Right hindlimb (tissue), 1 donor: ENCODE results near the gene USP31.

Source experiments
- DNase-seq: peaks from one replicate; pipeline ENCODE4 v3.0.0-alpha.2; 2018

Gene USP31

DNA sequence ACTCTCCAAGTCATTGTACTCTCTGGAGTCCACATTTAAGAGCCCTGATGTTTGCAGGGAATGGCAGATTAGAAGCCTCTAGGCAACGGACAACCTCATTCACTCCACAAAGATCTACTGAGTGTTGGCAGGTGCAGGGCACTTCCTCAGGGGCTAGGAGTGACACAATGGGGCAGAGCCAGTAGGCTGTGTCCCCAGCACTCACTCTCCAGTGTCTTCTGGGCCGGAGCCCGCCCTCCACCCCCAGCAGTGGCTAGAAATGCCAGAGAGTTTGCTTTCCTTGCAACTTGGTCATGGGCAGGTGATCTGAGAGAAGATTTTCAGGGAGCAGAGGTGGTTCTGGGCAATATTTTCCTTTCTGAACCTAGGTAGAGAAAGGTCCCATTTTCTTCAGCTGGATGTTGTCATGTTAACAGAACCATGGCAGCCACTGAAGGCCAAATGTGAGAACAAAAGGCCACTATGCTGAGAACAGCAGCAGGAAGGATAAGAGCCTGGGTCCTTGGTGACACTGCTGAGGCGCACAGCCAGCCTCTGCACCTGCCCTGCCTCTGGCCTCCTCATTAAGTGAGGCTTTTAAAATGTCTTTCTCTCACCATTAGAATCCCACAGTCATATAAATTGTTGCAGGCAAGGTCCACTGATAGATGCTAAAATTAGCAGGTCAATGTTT lies 96.2 kb downstream of the USP31 start:
- DNase-seq = no peak

DNA sequence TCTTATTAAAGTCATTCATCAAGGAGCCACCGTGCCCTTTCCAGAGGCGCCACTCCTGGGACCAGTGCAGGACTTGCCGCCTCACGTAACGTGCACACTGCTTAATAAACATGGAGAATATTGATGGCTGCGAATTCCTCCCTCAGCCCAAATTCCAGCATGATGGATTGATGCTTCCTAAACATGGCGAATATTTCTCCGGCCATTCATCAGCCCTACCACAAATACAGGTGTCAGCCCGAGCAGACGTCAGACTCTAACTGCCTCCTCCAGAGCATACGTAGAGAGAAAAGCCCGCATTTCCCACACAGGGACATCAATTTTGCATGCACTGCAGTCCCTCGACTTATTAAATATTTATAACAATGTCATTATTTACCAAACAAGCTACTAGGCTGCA lies 97.0 kb downstream of the USP31 start:
- no peak for DNase-seq

DNA sequence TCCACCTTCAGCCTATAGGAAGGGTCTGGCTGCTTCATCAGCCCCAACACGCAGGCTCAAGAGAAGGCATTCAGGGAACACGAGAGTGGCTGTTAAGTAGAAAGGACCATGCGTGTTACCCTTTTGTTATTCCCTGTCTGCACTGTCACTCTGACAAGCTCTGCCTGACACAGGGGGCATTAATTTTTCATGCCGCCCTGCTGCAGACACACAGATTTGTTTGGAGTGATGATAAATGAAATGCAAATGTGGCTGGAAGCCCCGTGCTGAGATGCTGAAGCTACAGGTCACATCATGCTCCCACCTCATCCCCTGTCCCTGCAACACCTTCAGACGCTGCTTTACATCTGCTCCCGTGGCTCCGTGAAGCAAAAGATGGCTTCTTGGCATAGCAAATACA lies 97.7 kb downstream of the USP31 start:
- DNase-seq = no peak

GRCh38 chr16:23048164-23048563 lies 101.1 kb downstream of the USP31 start:
- no peak for DNase-seq

GRCh38 chr16:23045025-23045424 lies 104.2 kb downstream of the USP31 start:
- DNase-seq = no peak

DNA sequence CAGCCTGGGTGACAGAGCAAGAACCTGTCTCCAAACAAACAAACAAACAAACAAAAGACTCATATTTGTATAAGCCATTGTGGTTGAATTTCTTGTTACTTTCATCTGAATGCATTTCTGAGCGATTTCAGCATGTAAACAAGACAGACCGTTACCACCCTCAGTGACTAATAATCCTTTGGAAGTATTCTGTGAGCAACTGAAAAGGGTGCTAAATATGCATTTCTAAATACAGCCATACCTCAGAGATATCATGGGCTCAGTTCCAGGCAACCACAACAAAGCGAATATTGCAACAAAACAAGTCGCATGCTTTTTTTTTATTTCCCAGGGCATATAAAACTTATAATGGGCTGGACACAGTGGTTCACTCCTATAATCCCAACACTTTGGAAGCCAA lies 109.0 kb downstream of the USP31 start:
- no peak for DNase-seq

DNA sequence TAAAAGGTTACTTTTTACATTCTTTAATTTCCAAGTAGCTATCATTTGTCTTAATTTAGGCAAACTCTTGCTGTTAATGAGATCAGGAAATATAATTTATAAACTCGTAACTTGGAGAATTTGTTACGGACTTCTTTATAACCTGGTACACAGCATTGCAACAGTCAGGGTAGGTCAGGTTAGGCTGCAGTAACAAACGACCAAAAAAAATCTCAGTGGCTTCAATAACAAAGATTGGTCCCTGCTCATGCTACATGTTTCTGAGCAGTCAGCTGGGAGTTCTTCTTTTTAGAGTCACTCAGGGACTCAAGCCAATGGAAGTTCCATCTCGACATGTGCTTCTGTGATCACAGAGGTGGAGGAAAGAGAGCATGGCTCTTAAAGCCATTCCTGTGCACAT lies 110.1 kb downstream of the USP31 start:
- DNase-seq = no peak

GRCh38 chr16:23035240-23035639 lies 114.0 kb downstream of the USP31 start:
- DNase-seq = no peak

- DNase-seq = no peak
These were observed 117.6 kb downstream of the USP31 start for GRCh38 chr16:23031508-23032098.

DNA sequence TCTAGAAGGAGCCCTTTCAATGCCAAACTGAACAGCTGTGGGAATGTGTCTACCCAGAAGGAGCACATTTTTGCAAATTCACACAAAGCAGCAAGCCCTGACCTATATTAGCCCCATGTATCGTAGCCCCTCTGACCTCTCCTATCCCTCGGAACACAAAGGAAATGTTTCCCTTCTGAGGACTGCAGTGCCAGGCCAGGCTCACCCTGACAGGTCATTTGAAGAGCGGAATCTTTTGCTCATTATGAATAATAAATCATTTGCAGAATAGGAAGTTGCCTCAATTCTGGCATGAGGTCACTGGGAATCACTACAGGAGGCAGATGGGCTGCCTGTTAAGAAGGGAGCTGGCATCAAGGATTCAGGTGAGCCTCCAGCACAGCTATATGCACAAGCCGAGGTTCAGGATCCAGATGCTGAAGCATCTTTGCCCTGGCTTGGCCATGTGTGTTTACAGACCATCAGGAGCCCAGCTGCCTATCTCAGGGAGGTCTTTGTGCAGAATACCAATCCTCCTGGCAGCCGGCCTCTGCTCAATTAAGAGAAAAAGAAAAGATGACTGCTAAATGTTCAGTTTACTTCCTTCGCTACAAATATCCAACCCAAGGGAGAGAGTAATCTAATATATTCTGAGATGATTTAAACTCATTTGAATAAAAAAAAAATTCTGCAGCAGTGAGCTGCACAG lies 119.4 kb downstream of the USP31 start:
- no peak for DNase-seq

DNA sequence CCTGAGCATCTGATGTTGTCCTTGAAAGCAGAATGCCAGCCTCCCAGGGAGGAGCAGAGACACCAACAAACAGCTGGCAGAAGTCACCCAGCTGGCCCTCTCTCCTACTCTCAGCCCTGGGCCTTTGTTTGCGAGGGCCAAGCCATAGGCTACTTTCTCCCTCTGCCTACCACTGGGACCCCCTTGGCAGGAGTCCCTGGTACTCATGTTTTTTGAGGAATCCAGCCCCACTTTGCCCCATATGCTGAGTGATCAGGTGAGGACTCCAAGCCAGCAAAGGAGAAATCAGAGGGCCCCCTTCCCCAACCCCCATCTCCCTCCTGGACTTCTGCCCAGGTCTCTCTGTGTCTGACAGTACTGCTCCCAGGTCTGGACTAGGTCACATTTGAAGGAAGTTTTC lies 121.9 kb downstream of the USP31 start:
- DNase-seq = no peak

DNA sequence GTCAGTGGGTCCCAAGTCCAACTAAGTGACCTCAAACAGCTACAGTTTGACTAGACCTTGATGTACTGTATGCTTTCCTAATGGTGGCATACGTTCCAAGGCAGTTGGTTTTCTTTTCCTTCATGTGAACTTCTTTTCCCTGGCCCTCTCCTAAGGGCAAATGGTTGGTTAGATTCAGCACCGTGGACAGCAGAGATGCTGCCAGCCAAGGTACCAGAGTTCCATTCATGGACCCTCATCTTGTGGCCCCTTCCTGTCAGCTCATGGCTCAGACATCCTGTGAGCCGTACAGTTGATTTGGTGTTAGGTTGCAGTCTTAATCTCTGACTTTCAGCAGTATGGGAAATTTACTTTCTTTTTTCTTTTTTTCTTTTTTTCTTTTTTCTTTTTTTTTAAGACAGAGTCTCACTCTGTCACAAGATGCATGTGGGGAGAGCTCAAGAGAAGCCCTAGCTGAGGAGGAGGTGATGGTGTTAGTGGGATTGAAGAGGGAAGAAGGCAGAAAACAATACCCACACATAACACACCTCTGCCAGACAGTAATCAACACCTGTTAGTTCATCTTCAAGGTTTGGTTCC lies 122.4 kb downstream of the USP31 start:
- DNase-seq = no peak

DNA sequence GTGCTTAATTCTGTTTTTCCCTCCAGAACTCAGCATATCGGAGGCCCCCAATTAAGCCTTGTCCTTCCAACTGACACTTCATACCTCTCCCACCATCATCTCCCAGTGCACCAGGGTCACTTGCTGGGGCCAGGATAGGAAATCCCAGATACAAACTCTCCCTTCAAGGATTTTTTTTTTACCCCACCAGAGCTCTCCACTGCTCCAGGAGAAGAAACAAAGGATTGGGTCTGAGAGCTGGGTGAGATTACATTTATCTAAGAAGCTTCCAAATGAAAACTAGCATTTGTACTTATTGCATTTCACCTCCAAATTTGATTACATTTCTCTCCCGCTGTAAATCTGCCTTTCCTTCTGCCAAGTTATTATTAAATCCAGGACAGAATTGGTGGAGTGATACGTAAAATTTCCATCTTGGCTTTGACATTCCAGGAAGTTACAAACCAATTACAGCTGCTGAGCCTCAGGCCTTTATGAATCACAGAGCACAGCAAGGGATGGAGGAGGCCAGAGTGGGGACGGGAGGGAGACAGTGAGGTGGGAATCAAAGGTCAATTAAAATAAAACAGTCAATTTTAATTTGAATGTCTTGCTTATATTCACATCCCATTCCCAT lies 123.5 kb downstream of the USP31 start:
- no peak for DNase-seq

- DNase-seq = no peak
These were observed 125.2 kb downstream of the USP31 start for GRCh38 chr16:23024044-23024443.

- no peak for DNase-seq
These were observed 129.2 kb downstream of the USP31 start for GRCh38 chr16:23020084-23020483.

- no peak for DNase-seq
These were observed 132.9 kb downstream of the USP31 start for GRCh38 chr16:23016368-23016767.

DNA sequence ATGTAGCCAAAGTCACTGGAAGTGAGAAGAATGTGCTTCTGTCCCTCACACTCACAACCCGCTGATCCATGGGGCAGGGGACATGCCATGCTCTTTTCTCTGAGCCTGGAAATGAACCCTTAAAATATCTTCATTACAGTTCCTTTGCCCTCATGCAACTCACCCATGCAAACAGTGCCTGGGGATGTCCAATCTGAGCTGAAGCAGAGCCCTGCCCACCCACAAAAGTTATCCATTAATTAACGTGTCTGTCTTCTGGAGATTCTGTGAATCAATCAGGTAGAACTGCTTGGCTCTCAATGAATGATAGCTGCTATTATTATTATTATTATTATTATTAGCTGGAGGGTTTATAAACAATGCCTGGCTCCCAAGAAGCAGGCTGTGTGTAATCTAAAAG lies 133.7 kb downstream of the USP31 start:
- DNase-seq = no peak

DNA sequence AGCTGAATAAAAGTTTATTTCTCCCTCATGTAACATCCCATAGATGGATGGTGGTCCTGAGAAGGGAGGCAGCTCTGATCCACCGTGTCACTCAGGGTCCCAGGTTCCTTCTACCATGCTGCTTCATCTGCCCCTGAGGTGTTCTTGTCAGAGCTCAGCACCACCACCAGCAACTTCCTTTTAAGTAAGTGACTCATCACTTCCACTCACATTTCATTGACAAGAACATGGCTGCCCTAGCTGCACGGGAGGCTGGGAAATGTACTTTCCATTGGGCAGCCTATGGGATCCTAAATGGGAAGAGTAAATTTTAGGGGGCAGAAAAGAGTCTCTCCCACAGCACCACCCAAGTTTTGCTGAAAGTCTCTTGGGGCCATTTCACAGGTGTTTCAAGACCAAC lies 134.7 kb downstream of the USP31 start:
- DNase-seq = no peak
